ENCODE data around the gene EPAS1. TPM values are rescaled to one million over a fixed set of nuclear protein-coding genes. Genes with fewer than 3 reads are reported as not detected.

EPAS1 gene
- polyA plus RNA-seq, 1 of the 3 experiments (the other 2 are of a cell fraction) = 69.2 TPM

- Histone ChIP-seq H3K79me2 (ENCODE audit: insufficient read depth) (peaks cover 10% of the 10 kb centered on the region), H3F3A (replicated peaks; ENCODE audit: insufficient read depth) (no peaks in the 10 kb centered on the region), H2AFZ (ENCODE audit: low read depth) (no peak overlapping the region), H3K4me3 (ENCODE audit: low read depth in 2 of 2, low read length in 1 of 2) (no peak overlapping the region), H3K27me3 (ENCODE audit: insufficient read depth) (no peaks in the 10 kb centered on the region), H3K4me1 (ENCODE audit: control insufficient read depth in 1 of 2, insufficient read depth in 2 of 2, low read depth in 1 of 2, low read length in 1 of 2) (peaks cover 0 to 61% of the 10 kb centered on the region in 2 experiments; a peak in 2 of 4 replicates), H3K4me2 (no peak overlapping the region), H3K9me2 (no peaks in the 10 kb centered on the region), H4K20me1 (ENCODE audit: insufficient read depth) (no peaks in the 10 kb centered on the region), H3K27ac (ENCODE audit: low read depth in 2 of 2, low read length in 1 of 2) (peak overlapping the region in 1 of 2 experiments; percentile 47; a peak in 1 of 4 replicates), H3K36me3 (replicated peaks in 1 of 2; ENCODE audit: control insufficient read depth in 1 of 2, insufficient read depth in 2 of 2, low read length in 1 of 2) (peaks cover 44 to 87% of the 10 kb centered on the region in 2 experiments), H3K9ac (no peak overlapping the region), H3K9me3 (no peaks in the 10 kb centered on the region)
- CTCF ChIA-PET = interaction anchor here (0.7 to 12.4 kb wide), 5 partner anchors 10 to 59 kb away, joined by 3 to 194 read pairs (median 4); partner anchors contain the start of gene EPAS1
- TF ChIP-seq NFIC (IDR thresholded peaks at IDR 0.05; ENCODE audit: borderline replicate concordance) = no peak
- no peak for TF ChIP-seq MXI1 (IDR thresholded peaks at IDR 0.05; ENCODE audit: low read depth, low read length)
- TF ChIP-seq EZH2phosphoT487 (IDR thresholded peaks at IDR 0.05; ENCODE audit: borderline replicate concordance, low read depth) = no peak
- TF ChIP-seq GATA2 (CRISPR knock-in tag; IDR thresholded peaks at IDR 0.05) = no peak
- no peak for TF ChIP-seq FOXJ3 (CRISPR knock-in tag; IDR thresholded peaks at IDR 0.05)
- TF ChIP-seq FOXM1 (IDR thresholded peaks at IDR 0.05; ENCODE audit: low read depth) = no peak
- TF ChIP-seq GABPA (IDR thresholded peaks at IDR 0.05; ENCODE audit: low read depth) = no peak
- no peak for TF ChIP-seq POLR2AphosphoS5 (IDR thresholded peaks at IDR 0.05; ENCODE audit: low read depth, low read length)
- no peak for TF ChIP-seq REST (IDR thresholded peaks at IDR 0.05; ENCODE audit: low read depth, low read length)
- no peak for TF ChIP-seq ELF1 (IDR thresholded peaks at IDR 0.05)
- no peak for TF ChIP-seq EP300 (IDR thresholded peaks at IDR 0.05; ENCODE audit: borderline replicate concordance in 1 of 2, low read depth in 1 of 2, low read length in 1 of 2)
- TF ChIP-seq RCOR1 (IDR thresholded peaks at IDR 0.05; ENCODE audit: low read length) = no peak
- TF ChIP-seq USF2 (IDR thresholded peaks at IDR 0.05; ENCODE audit: borderline replicate concordance, low read depth, low read length) = no peak
- no peak for TF ChIP-seq FOSL2 (IDR thresholded peaks at IDR 0.05; ENCODE audit: borderline replicate concordance, low read depth)
- no peak for TF ChIP-seq CHD2 (IDR thresholded peaks at IDR 0.05; ENCODE audit: low read length, partially characterized antibody)
- no peak for TF ChIP-seq SIN3A (IDR thresholded peaks at IDR 0.05; ENCODE audit: borderline replicate concordance, low read depth, low read length)
- TF ChIP-seq JUND (IDR thresholded peaks at IDR 0.05) = no peak
- 97% methylated on average over 8 of the region's 8 CpGs for WGBS (ENCODE audit: low lambda C conversion rate)
- POLR2A ChIA-PET = interaction anchor here (0.9 kb wide), 1 partner anchor 12 kb away, joined by 3 read pairs; no protein-coding TSS in a partner anchor
- no peak for DNase-seq
Observed at GRCh38 chr2:46352621-46353020, 55.4 kb downstream of the EPAS1 start.
